Uterus (tissue), 2 donors: ENCODE data around the gene LMOD2.

Experiments
- CTCF ChIP-seq, 4 experiments: fragments of 200-600 bp in 2 of 4; fragments of 450-650 bp in 2 of 4; sonication (generic) in 2 of 4; IDR thresholded peaks; one replicate each; pipeline ENCODE4 v1.5.1; 2016 to 2019; ENCODE audit warnings: antibody characterized with exemption in 4 of 4, mild to moderate bottlenecking in 2 of 4, moderate library complexity in 1 of 4
- POLR2A ChIP-seq, 2 donors: fragments of 450-650 bp; IDR thresholded peaks; one replicate each; pipeline ENCODE4 v1.6.1; 2016; ENCODE audit warnings: antibody characterized with exemption in 2 of 2, mild to moderate bottlenecking in 1 of 2, moderate library complexity in 1 of 2

- TF ChIP-seq CTCF (IDR thresholded peaks at IDR 0.05) (no peak), POLR2A (IDR thresholded peaks at IDR 0.05) (no peak)
Measured at GRCh38 chr7:123673752-123674398, 18.2 kb downstream of the LMOD2 start.
